Activated CD8-positive, alpha-beta memory T cell treated with anti-CD3 and anti-CD28 coated beads, Interleukin-2, amount 50 U/mL, for 24 hours (primary cell): Measurements from ENCODE around the gene HOXD13.

Experiments used
- DNase-seq: peaks from one replicate; pipeline ENCODE4 v3.0.0-alpha.2; 2020; ENCODE audit errors: extremely low read depth

The HOXD13 gene

GRCh38 chr2:176094349-176094748 lies 1.8 kb downstream of the HOXD13 start:
- DNase-seq: no peak

- DNase-seq: no peak
Measured at GRCh38 chr2:176095421-176095820, 2.9 kb downstream of the HOXD13 start.

- DNase-seq: no peak
Measured at GRCh38 chr2:176096243-176096985, 3.9 kb downstream of the HOXD13 start.

GRCh38 chr2:176096986-176097819 lies 4.7 kb downstream of the HOXD13 start:
- DNase-seq: peak; percentile 20

- no peak for DNase-seq
Measured at GRCh38 chr2:176097820-176098365, 5.4 kb downstream of the HOXD13 start.

- DNase-seq: no peak
Measured at GRCh38 chr2:176098366-176099158, 6.0 kb downstream of the HOXD13 start.

- no peak for DNase-seq
Measured at GRCh38 chr2:176099159-176099727, 6.7 kb downstream of the HOXD13 start.

GRCh38 chr2:176099728-176100546 lies 7.4 kb downstream of the HOXD13 start, which contains the start of gene HOXD12:
HOXD12 (plus strand) TSS chr2:176099795; CDS start chr2:176099802, 7 bp downstream.
- no peak for DNase-seq

GRCh38 chr2:176100547-176101140 lies 8.1 kb downstream of the HOXD13 start:
- DNase-seq: no peak

GRCh38 chr2:176101216-176101830 lies 8.8 kb downstream of the HOXD13 start:
- DNase-seq: no peak

GRCh38 chr2:176101842-176102241 lies 9.3 kb downstream of the HOXD13 start:
- DNase-seq: no peak

GRCh38 chr2:176102309-176102866 lies 9.9 kb downstream of the HOXD13 start:
- no peak for DNase-seq

- no peak for DNase-seq
Measured at GRCh38 chr2:176103194-176103593, 10.7 kb downstream of the HOXD13 start.

GRCh38 chr2:176103742-176104315 lies 11.3 kb downstream of the HOXD13 start:
- DNase-seq: no peak

GRCh38 chr2:176104316-176105077 lies 12.0 kb downstream of the HOXD13 start:
- no peak for DNase-seq

- DNase-seq: no peak
Measured at GRCh38 chr2:176105078-176105729, 12.7 kb downstream of the HOXD13 start.

GRCh38 chr2:176105730-176106580 lies 13.4 kb downstream of the HOXD13 start:
- DNase-seq: no peak
